Measurements from ENCODE around the gene KLK15.

DNA sequence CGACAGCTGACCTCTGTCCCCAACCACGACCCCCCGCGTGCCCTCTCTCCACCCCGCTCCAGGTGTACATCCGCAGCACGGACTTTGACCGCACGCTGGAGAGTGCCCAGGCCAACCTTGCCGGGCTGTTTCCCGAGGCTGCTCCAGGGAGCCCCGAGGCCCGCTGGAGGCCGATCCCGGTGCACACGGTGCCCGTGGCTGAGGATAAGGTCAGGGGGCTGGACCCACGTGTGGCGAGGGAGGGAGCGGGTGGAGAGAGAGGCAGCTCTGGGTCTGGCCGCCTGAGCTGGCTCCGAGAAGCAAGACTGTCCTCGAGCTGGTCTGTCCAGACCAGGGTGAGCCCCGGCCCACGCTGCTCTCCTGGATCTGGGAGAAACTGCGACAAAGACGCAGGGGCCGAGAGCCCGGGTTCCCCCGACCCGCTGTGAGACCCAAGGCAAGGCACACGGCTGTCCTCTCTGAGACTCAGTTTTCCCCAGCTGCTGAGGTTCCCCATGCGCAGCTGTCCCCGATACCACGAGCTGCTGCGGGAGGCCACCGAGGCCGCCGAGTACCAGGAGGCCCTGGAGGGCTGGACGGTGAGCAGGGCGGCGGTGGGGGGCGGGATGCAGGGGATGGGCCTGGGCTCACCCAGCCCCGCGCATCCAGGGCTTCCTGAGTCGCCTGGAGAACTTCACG lies 41.6 kb downstream of the KLK15 start:
- TF ChIP-seq IKZF2 (IDR thresholded peaks at IDR 0.05) (no peak), GABPA (IDR thresholded peaks at IDR 0.05; ENCODE audit: low read depth) (no peak), SRF (IDR thresholded peaks at IDR 0.05; ENCODE audit: low read depth in 2 of 2, low read length in 2 of 2) (no peak), HCFC1 (IDR thresholded peaks at IDR 0.05; ENCODE audit: low read length) (no peak), NR2C2 (IDR thresholded peaks at IDR 0.05; ENCODE audit: borderline replicate concordance, control insufficient read depth, insufficient read length, low read depth) (no peak)
- TF ChIP-seq, protein P1, sequence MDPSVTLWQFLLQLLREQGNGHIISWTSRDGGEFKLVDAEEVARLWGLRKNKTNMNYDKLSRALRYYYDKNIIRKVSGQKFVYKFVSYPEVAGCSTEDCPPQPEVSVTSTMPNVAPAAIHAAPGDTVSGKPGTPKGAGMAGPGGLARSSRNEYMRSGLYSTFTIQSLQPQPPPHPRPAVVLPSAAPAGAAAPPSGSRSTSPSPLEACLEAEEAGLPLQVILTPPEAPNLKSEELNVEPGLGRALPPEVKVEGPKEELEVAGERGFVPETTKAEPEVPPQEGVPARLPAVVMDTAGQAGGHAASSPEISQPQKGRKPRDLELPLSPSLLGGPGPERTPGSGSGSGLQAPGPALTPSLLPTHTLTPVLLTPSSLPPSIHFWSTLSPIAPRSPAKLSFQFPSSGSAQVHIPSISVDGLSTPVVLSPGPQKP (IDR thresholded peaks at IDR 0.05; ENCODE audit: low read depth, low read length) = no peak
- TF ChIP-seq, protein P2, sequence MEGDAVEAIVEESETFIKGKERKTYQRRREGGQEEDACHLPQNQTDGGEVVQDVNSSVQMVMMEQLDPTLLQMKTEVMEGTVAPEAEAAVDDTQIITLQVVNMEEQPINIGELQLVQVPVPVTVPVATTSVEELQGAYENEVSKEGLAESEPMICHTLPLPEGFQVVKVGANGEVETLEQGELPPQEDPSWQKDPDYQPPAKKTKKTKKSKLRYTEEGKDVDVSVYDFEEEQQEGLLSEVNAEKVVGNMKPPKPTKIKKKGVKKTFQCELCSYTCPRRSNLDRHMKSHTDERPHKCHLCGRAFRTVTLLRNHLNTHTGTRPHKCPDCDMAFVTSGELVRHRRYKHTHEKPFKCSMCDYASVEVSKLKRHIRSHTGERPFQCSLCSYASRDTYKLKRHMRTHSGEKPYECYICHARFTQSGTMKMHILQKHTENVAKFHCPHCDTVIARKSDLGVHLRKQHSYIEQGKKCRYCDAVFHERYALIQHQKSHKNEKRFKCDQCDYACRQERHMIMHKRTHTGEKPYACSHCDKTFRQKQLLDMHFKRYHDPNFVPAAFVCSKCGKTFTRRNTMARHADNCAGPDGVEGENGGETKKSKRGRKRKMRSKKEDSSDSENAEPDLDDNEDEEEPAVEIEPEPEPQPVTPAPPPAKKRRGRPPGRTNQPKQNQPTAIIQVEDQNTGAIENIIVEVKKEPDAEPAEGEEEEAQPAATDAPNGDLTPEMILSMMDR (IDR thresholded peaks at IDR 0.05 in 2 of 3, conservative IDR thresholded peaks at IDR 0.05 in 1 of 3; ENCODE audit: control insufficient read depth in 2 of 3, extremely low read depth in 1 of 3, insufficient read depth in 1 of 3, low read depth in 3 of 3, low read length in 3 of 3) = no peak
- TF ChIP-seq, protein P3, sequence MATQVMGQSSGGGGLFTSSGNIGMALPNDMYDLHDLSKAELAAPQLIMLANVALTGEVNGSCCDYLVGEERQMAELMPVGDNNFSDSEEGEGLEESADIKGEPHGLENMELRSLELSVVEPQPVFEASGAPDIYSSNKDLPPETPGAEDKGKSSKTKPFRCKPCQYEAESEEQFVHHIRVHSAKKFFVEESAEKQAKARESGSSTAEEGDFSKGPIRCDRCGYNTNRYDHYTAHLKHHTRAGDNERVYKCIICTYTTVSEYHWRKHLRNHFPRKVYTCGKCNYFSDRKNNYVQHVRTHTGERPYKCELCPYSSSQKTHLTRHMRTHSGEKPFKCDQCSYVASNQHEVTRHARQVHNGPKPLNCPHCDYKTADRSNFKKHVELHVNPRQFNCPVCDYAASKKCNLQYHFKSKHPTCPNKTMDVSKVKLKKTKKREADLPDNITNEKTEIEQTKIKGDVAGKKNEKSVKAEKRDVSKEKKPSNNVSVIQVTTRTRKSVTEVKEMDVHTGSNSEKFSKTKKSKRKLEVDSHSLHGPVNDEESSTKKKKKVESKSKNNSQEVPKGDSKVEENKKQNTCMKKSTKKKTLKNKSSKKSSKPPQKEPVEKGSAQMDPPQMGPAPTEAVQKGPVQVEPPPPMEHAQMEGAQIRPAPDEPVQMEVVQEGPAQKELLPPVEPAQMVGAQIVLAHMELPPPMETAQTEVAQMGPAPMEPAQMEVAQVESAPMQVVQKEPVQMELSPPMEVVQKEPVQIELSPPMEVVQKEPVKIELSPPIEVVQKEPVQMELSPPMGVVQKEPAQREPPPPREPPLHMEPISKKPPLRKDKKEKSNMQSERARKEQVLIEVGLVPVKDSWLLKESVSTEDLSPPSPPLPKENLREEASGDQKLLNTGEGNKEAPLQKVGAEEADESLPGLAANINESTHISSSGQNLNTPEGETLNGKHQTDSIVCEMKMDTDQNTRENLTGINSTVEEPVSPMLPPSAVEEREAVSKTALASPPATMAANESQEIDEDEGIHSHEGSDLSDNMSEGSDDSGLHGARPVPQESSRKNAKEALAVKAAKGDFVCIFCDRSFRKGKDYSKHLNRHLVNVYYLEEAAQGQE (IDR thresholded peaks at IDR 0.05; ENCODE audit: low read depth, low read length) = no peak
